Ammon's horn (tissue), 1 donor: ENCODE measurements around the gene WDR45B.

Experiments used
- DNase-seq: peaks from one replicate; pipeline ENCODE4 v3.0.0-alpha.2; 2016; ENCODE audit warnings: low spot score

WDR45B gene

GRCh38 chr17:82677353-82677925 is 29.2 kb upstream of the WDR45B start:
- no peak for DNase-seq

DNA sequence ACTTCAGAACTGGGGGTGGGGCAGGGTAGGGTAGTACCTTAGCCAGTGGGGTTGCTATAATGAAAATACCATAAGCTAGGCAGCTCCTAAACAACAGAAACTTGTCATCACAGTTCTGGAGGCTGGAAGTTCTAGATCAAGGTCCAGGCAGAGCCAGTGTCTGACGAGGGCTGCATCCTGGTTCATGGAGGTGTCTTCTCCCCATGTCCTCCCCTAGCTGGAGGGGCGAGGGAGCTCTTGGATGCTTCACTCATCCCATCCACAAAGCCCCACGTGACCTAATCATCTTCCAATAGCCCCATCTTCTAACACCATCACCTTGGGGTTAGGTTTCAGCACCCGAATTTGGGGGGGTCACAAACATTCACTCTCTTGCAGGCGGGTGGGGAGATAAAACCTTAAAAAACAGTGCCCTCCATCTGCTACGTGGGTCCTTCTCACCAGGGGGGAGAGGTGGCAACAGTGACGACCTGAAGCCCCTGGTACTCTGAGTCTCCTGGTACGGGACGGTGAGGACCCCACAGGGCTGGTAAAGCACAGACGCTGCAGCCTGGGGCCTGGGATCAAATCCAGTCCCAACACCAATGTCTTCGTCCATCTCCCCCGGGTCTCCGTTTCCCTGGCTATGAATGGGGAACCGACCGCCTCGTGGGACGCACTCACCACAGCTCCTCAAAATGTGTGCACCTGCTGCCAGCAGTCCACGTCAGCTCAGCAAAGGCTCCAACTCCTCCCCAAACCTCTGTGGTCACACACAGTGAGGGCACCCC is 27.4 kb upstream of the WDR45B start:
- DNase-seq: no peak

GRCh38 chr17:82674656-82675475 is 26.6 kb upstream of the WDR45B start:
- DNase-seq: peak; percentile 81

GRCh38 chr17:82670661-82671450 is 22.6 kb upstream of the WDR45B start:
- no peak for DNase-seq

GRCh38 chr17:82668631-82669099 is 20.4 kb upstream of the WDR45B start:
- DNase-seq: peak; percentile 86

GRCh38 chr17:82668024-82668630 is 19.9 kb upstream of the WDR45B start:
- no peak for DNase-seq

DNA sequence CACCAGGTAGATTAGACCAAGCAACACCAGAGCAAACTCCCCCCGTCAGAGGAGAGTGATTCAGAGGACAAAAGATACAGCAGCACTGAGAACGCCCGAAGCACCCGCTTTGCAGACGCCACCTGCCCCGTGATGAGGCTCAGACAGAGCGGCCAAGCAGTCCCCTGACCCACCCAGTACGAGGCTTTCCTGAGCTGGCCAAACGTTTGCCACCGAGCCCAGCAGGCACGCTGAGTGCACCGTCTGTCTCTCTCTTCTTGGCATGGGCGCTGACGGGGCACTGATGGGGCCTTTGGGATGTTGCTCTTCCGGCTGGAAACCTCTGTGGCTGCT is 19.4 kb upstream of the WDR45B start:
- DNase-seq: no peak

GRCh38 chr17:82666931-82667667 is 18.9 kb upstream of the WDR45B start:
- DNase-seq: no peak

DNA sequence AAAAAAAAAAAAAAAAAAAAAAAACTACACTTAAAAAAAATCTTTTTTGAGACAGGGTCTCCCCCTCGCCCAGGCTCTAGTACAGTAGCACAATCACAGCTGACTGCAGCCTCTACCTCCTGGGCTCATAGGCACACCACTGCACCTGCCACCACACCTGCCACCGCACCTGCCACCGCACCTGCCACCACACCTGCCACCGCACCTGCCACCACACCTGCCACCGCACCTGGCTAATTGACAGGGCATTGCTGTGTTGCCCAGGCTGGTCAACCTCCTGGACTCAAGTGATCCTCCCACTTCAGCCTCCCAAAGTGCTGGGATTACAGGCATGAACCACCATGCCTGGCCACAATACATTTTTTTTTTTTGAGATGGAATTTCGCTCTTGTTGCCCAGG is 17.6 kb upstream of the WDR45B start:
- no peak for DNase-seq

GRCh38 chr17:82665217-82665616 is 17.0 kb upstream of the WDR45B start:
- no peak for DNase-seq

- DNase-seq: peak; percentile 70
Measured at GRCh38 chr17:82664701-82665182, 16.5 kb upstream of the WDR45B start.

DNA sequence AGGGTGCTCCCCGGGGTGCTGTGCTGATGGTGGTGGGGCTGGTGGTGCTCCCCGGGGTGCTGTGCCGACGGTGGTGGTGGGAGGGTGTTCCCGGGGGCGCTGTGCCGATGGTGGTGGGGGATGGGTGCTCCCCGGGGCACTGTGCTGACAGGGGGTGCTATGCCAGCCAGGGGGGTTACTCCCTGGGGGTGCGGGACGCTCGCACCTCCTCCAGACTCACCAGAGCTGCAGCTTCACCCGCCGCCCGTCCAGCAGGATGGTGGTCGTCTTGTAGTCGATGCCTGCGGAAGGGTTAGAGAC is 16.0 kb upstream of the WDR45B start:
- no peak for DNase-seq

GRCh38 chr17:82663381-82664275 is 15.4 kb upstream of the WDR45B start:
- DNase-seq: no peak

DNA sequence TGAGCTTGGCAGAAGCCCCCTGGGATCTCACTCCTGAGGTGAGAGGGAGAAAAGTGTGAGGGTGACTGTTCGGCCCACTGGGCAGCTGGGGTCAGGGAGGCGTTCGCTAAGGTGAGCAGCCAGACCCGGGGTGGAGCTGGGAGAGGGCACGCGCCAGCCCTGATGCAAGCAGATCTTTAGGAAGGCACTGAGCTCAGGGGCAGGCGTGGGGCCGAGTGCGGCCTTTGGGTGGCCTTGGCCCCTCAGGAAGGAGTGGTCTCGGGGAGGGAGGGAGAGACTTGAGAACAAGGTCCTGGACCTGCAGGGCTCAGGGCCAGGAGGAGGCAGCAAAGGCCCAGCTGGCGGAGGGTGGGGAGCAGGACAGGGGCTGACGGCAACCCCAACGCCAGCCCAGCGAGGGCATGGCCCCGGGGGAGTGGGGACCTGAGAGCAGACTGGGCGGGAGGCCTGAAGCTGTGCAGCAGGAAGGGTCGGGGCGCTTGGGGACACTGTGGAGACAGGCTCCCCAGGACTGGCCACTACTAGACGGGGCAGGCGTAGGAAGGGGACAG is 14.5 kb upstream of the WDR45B start:
- DNase-seq: no peak

GRCh38 chr17:82661717-82662683 is 13.8 kb upstream of the WDR45B start:
- DNase-seq: no peak

GRCh38 chr17:82659886-82660285 is 11.6 kb upstream of the WDR45B start:
- DNase-seq: no peak

DNA sequence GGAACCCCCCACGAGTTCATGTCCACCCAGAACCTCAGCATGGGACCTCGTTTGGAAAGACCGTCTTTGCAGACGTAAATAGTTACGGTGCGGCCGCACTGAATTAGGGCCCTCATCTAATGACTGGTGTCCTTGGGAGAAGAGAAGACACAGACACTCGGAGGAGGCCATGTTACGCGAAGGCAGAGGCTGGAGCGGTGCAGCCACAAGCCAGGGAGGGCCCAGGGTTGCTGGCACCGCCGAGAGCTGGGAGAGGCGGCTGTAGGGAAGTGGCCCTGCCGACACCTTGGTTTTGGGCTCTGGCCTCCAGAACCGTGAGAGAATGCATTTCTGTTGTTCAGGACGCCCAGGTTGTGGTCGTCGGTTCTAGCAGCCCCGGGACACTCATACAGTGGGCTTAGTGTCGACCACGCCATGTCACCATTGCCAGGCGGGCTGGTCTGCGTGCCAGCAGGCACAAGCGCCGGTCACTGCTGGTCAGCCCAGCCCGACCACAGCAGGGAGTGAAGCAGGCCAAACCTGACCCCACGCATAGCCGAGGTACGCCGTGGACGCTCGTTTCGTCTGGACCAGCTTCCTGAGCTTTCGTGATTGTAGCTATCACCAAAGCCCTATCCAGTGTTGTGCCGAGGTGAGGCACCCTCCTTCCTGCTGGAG is 10.7 kb upstream of the WDR45B start:
- no peak for DNase-seq

DNA sequence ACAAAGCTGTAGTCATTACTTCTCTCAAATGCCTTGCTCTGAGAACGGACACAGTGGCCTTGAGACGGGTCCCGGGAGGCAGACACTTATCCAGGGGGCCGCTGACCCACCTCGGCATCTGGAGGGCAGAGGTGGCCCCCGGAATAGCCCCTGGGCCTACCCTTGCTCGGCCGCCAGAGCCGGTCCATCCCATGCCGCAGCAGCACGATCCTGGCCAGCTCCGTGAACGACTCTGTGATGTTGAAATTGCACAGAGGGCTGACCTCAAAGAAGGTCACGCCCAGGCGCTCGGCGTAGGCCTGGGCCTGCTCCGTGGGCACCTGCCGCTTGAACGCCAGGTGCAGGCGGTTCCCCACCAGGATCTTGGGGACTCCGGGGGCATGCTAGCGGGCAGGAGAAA is 10.1 kb upstream of the WDR45B start:
- no peak for DNase-seq
